HG03135 (cell line): ENCODE measurements around the gene CNTN3.

Source experiments
- ATAC-seq: cut with Tn5 transposase; IDR thresholded peaks from one replicate; pipeline ENCODE4 v1.9.1; 2021; ENCODE audit warnings: mild to moderate bottlenecking, moderate library complexity; ENCODE audit not compliant: unreplicated experiment

The CNTN3 gene

GRCh38 chr3:74614107-74614967, at the start of gene CNTN3:
CNTN3 (minus strand) TSS chr3:74614659; CDS start chr3:74521112, 93,547 bp downstream.
- ATAC-seq, result no peak

- no peak for ATAC-seq
These were observed 48.7 kb upstream of the CNTN3 start for GRCh38 chr3:74663178-74663577.

GRCh38 chr3:74661672-74662071, 47.2 kb upstream of the CNTN3 start:
- ATAC-seq, result no peak

DNA sequence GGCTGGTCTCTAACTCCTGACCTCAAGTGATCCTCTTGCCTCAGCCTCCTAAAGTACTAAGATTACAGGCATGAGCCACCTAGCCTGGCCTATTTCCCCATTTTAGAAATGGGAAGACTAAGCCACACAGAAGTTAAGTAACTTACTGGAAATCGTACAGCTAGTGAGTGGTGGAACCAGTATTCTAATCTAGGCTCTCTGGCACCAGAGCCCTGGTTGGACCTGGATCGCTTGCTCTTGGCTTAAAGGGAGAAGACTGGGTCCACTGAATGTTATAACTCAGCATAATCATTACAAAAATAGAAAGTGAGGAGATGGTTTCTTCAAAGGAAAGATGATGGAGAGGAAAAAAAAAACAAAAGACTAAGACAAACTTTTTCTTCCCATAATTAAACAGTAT, 37.4 kb upstream of the CNTN3 start:
- ATAC-seq, result no peak

- no peak for ATAC-seq
These were observed 36.8 kb upstream of the CNTN3 start for GRCh38 chr3:74651292-74651691.

DNA sequence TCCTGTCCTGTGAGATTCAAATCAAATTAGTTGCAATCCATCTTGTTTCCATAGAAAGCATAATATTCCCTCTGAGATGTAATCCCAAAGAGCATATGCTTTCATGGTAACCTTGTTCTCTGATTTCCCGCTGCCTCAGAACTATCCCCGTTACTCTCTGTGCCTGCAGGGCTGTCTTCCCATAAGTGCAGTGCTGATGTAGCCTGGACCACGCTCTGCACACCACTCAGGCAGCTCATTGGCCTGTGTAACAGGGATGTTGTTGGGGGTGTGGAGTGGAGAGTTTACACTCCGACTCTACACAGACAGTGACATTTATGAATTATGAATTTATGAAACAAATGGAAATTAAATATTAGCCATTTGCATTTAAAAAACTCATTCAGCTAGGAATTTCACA, 33.6 kb upstream of the CNTN3 start:
- no peak for ATAC-seq

DNA sequence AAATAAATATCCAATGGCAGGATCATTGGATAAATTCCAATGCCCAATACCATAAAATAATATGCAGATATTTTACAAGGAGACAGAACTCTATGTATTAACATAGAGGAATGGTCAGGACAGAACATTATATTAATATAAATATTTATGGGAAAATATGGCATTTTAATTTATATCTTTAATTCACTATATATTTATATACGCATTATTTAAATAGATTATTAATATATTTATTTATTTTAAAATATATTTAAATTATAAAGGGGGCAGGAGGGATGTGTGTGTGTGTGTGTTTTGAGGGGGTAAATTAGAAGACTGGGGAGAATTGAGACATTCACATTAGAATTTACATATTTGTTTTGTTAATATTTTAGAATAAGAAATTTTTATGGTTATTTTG, 31.6 kb upstream of the CNTN3 start:
- no peak for ATAC-seq

GRCh38 chr3:74643636-74644035, 29.2 kb upstream of the CNTN3 start:
- ATAC-seq, result no peak

DNA sequence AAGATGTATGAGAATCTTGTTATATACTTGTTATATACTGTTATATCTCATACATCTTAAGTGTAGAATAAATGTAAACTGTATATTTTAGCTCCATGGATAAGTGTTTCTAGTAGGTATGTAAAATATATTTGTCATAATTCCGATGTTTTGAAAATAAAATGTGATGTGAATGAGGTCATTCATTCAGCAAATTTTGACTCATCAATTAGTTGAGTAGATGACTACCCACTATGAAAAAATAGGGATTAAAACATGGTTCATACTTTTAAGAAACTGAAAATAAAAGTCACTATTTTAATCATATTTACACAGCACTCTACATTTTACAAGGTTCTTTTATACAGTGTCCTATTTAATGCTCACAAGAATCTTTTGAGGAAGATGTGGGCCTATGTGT, 28.4 kb upstream of the CNTN3 start:
- ATAC-seq, result no peak

DNA sequence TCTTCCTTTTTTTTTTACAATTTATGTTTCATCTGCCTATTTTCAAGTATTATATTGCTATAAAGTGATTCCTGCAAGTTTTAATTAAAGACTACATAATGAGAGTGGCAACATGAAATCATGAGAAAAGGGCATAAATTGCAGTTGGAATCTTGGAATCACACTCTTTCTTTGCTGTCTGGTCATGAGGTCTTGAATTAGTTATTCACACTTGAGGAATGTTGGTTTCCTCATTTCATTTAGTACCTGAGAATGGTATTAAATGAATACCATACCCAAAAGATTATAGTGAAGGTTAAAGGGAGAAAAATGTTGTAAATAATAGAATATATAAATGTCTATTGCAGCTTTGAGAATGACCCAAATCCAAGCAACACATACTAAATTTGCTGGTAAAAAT, 25.8 kb upstream of the CNTN3 start:
- ATAC-seq, result no peak

DNA sequence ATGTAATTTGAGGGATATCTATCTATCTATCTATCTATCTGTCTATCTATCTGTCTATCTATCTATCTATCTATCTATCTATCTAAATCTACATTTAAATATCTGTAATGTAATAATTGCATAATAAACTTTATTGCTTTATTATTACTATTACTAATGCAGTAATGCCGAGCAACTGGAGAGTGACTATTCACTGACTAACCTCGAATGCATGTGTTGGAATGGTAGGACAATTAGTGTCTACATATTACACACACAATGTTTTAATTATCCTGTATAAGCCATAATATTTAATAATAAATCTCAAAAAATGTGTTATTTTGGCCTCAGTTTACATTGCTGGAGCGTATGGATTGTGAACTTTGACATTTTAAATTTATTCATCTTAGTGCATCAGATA, 25.2 kb upstream of the CNTN3 start:
- ATAC-seq, result no peak

DNA sequence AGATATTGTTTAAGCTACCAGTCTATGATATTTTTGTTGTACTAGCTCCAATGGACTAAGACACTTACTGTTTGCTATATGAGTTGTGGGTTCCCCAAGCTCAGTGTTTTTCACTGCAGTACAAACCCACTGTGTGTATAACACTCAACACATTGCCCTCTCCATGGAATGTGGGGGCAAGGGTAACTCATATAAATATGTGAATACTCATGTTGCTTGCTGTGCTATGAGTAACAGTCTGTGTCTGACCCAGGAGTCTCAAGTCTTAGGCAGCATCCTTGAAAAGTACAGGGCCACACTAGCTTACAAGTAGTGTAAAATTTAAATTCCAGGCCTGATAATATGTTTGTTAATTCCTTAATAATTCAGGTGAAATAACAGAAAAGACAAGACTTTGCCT, 22.5 kb upstream of the CNTN3 start:
- ATAC-seq, result no peak

DNA sequence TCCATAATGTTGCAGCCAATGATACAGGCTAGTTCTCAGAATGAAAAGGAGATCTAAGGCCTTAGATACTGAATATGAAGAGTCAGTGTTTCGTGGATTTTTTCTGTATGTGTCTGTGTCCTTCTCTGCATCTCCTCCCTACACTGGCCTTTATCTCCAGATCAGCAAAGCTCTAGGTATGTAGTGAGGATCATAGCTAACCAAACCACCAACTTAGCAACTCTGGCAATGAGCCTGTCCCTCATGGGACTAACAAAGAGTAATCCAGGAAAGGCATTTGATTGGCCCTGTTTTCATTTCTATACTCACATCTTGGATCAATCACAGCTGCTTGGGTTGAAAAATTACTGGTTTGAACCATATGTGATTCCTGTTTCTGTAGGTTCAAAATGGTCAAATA, 18.6 kb upstream of the CNTN3 start:
- no peak for ATAC-seq

DNA sequence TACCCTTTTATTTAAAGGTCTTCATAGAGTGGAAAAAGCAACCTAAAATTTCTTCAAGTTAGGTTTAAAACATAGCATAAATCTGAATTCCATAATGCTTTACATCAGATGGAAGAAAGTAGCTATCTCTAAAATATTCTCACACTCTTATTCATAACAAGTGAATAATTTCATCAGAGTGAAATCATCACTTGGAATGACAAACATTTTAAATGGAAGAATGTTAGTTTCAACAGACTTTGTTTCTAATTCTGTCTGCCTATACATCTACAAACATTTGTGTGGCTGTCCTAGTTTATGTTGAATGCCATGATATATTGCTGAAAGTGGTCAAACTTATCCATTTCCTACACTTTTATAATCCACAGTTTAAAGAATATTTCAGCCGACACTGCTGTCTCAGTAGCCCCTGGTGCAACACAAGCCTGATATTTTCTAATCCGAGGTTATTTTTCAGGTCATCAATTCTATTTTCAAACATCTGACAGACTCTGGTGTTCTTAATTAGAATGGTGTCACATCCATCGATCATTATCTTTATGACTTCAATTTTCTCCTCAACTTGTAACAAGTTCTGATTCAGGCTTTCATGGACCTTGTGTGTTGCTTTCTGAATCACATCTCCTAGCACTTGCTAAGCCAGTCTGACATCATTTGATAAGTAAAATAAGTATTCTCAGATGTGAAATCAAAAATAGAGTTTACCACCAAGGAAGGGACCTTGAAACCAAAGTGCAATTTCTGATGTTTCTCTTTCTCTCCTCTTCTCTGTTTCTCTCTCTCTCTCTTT, 17.1 kb upstream of the CNTN3 start:
- no peak for ATAC-seq

- ATAC-seq, result no peak
These were observed 16.1 kb upstream of the CNTN3 start for GRCh38 chr3:74630602-74631001.

DNA sequence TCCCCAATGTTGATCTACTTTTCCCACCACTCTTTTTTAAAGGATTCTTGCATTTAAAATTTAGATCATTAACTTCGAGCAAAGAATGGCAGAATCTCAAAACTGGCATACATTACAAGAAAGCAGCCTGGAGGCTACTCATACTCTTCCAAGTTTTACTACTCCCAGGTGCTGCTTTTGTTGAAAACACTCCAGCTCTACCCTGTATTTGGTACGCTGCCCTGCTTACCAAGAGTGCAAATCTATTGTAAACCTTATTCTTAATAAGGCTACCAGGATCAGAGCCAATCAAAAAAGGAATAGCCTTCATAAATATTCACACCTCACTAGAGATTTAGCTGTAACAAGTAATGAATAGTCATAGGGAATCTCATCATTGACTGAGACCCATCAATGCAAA, 11.6 kb upstream of the CNTN3 start:
- ATAC-seq, result no peak

- no peak for ATAC-seq
These were observed 9.8 kb upstream of the CNTN3 start for GRCh38 chr3:74624301-74624700.

DNA sequence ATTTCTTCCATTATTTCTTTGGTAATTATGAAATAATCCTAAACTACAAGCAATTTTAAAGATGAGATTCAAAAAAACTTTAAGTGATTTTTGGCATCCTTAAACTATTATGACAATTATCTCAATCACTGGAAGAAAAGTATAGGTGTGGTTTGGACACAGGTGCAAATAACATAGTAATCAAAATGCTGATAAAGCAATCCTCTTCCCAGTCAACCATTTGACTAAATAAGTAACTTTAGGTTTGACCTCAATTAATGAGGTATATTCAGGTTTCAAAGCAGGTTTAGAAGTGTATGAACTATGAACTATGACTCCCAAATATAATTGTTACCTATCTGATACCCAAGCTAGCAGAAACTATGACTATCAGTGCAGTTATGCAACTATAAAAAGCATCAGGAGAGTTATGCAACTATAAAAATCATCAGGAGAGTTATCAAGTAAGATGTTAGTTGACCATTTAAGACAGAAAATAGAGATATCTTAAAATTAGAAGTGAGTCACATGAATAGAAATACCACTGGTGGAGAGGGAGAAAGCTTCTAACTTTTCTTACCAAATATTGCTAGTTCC, 8.9 kb upstream of the CNTN3 start:
- ATAC-seq, result no peak

DNA sequence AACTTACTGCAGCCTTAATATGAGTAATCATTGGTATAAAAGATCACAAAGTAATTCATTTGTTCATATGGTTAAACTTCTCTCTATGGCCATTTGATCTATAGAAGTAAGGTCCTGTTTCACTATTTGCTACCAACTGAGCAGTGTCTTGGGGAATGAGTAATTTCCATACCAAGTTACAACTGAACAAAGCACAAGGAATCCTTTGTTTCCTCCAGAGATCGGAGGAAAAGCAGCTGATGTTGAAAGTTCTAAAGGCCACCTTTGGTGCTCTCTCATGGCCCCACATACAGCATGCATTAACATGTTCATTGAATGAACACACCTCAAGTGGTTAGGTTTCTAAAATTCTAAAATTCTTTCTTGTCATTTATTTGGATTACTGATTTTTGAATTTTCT, 7.1 kb upstream of the CNTN3 start:
- no peak for ATAC-seq

DNA sequence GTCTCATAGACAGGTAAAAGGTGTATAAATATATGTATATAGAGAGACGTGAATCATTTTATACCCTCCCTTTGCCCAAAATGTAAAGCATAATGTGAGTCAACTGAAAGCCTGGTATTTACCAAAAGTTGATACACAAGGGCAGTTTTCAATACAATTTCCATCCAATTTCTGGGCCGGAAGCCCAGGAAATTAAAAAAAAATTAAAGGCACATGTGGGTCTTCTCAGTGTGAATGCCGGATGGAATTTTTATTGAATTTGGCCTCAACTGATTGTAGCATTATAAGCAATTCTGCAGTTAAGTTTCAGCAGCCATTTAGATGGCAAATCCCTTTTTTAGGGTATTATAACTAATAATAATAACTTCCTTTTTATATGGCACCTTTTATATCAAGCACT, 3.3 kb upstream of the CNTN3 start:
- no peak for ATAC-seq

DNA sequence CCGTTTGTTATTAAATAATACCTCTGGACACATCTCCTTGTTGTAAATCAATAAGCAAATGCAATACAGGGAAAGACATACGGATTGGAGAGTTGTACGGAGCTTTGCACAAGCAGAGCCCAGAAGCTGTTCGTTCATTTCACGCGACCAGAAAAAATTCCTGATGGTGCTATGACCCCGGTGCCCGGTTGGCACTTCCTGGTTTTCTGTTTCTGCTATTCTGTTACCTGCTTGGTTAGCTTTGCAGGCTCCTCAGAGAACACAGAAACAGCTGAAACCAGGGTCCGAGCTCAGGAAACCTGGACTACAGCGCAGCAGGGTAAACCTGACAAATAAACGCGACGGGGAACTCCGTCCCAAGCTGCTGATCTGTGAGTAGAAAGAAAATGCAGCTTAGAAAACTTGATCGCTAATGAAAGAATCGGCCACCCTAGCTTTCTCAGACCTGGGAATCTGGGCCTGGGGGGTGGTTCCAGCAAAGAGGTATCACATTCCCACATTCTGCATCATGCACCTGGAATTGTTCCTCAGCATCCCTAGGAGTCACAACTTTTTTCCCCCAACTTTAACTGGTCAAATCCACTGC, 845 bp downstream of the CNTN3 start:
- ATAC-seq, result no peak

GRCh38 chr3:74613060-74613459, 1.4 kb downstream of the CNTN3 start:
- no peak for ATAC-seq
